ENCODE measurements around the gene LAMB4. TPM values are rescaled to one million over a fixed set of nuclear protein-coding genes. Genes with fewer than 3 reads are reported as not detected.

Gene LAMB4
- total and polyA plus RNA-seq, 2 experiments from 2014 or later, result 0.16 TPM; not detected in 1

DNA sequence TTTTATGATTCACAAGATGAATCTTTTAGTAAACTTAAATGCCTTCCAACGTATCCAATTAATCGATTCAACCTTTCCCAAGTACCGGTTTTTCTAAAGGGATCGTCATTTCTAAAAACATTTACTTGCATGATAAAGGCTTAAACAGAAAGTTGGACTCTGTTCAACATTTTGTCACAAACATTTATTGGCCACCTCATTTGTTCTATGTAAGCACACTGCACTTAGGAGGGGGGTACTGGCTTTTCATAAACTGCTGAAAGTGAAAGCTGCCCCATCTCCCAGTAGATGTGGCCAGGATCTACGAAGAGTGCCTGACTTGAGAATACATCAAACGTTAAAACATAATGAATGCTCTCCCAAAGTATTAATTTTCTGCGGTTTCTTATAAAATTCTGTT is 37.3 kb upstream of the LAMB4 start:
- Histone ChIP-seq H3K9me2 (ENCODE audit: insufficient read depth) (no peaks in the 10 kb centered on the region), H3K79me2 (ENCODE audit: insufficient read depth) (no peaks in the 10 kb centered on the region), H3K4me3 (peak overlapping the region; percentile 20; the same call in 1 of the 2 replicates), H3K4me2 (ENCODE audit: unreplicated experiment) (no peak overlapping the region), H3K4me1 (ENCODE audit: insufficient read depth) (no peaks in the 10 kb centered on the region), H3F3A (ENCODE audit: insufficient read depth) (no peaks in the 10 kb centered on the region), H3K27me3 (replicated peaks; ENCODE audit: insufficient read depth) (no peaks in the 10 kb centered on the region), H2AFZ (0 out of 2 replicates have a peak overlapping the region, but pooled peaks have one; percentile 18), H3K9me3 (ENCODE audit: low read depth) (no peaks in the 10 kb centered on the region), H3K27ac (no peak overlapping the region), H3K36me3 (ENCODE audit: low read depth) (no peaks in the 10 kb centered on the region), H3K9ac (no peak overlapping the region), H4K20me1 (ENCODE audit: insufficient read depth) (no peaks in the 10 kb centered on the region)
- in situ Hi-C loops (cut with MboI), result no loop called here
- WGBS, 2 experiments (ENCODE audit: low coverage in 1 of 2, low lambda C conversion rate in 2 of 2, missing lambda C conversion rate in 2 of 2), result 73 to 76% methylated on average over 7 of the region's 7 CpGs
- DNase-seq, result no peak
- no peak for TF ChIP-seq EZH2 (IDR thresholded peaks at IDR 0.05; ENCODE audit: insufficient read depth, poor library complexity, severe bottlenecking)
- TF ChIP-seq EZH2phosphoT487 (IDR thresholded peaks at IDR 0.05; ENCODE audit: insufficient read depth, low read depth), result no peak

GRCh38 chr7:108166687-108167086 is 36.5 kb upstream of the LAMB4 start:
- H2AFZ ChIP-seq, result no peak overlapping the region
- no peaks in the 10 kb centered on the region for H3K9me2 ChIP-seq (ENCODE audit: insufficient read depth)
- H3K79me2 ChIP-seq (ENCODE audit: insufficient read depth), result no peaks in the 10 kb centered on the region
- WGBS, 2 experiments (ENCODE audit: low coverage in 1 of 2, low lambda C conversion rate in 2 of 2, missing lambda C conversion rate in 2 of 2), result 91 to 92% methylated on average over 5 of the region's 5 CpGs
- in situ Hi-C loops (cut with MboI), result no loop called here
- no peaks in the 10 kb centered on the region for H3K9me3 ChIP-seq (ENCODE audit: low read depth)
- DNase-seq, result no peak
- no peak overlapping the region for H3K27ac ChIP-seq
- TF ChIP-seq EZH2 (IDR thresholded peaks at IDR 0.05; ENCODE audit: insufficient read depth, poor library complexity, severe bottlenecking), result no peak
- no peak for TF ChIP-seq EZH2phosphoT487 (IDR thresholded peaks at IDR 0.05; ENCODE audit: insufficient read depth, low read depth)
- H3K27me3 ChIP-seq (replicated peaks; ENCODE audit: insufficient read depth), result no peaks in the 10 kb centered on the region
- no peaks in the 10 kb centered on the region for H3K36me3 ChIP-seq (ENCODE audit: low read depth)
- H4K20me1 ChIP-seq (ENCODE audit: insufficient read depth), result no peaks in the 10 kb centered on the region
- no peak overlapping the region for H3K9ac ChIP-seq
- no peaks in the 10 kb centered on the region for H3F3A ChIP-seq (ENCODE audit: insufficient read depth)
- H3K4me3 ChIP-seq, result no peak overlapping the region
- H3K4me2 ChIP-seq (ENCODE audit: unreplicated experiment), result no peak overlapping the region
- H3K4me1 ChIP-seq (ENCODE audit: insufficient read depth), result no peaks in the 10 kb centered on the region

DNA sequence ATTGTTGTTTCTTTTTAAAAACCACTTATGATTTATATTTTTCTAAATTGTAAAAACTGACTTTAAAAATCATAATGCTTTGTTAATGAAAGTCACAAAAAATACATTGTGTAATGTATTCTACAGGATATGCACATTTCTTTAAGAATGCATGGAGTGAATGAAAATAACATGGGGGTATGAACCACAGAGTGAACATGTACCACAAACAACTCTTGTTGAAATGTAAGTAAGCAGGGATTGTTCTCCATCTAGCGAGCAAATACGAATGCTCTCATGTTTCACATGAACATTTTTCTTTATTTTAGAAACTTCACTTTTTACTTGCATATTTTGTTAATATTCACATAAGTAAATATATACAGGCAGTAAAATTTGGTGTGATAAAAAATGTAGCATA is 35.6 kb upstream of the LAMB4 start:
- Histone ChIP-seq H4K20me1 (ENCODE audit: insufficient read depth) (no peaks in the 10 kb centered on the region), H3K4me2 (ENCODE audit: unreplicated experiment) (no peak overlapping the region), H3K79me2 (ENCODE audit: insufficient read depth) (no peaks in the 10 kb centered on the region), H3K4me3 (no peak overlapping the region), H3K36me3 (ENCODE audit: low read depth) (no peaks in the 10 kb centered on the region), H3K9me3 (ENCODE audit: low read depth) (no peaks in the 10 kb centered on the region), H3K4me1 (ENCODE audit: insufficient read depth) (no peaks in the 10 kb centered on the region), H3K9ac (no peak overlapping the region), H3K27me3 (replicated peaks; ENCODE audit: insufficient read depth) (no peaks in the 10 kb centered on the region), H3F3A (ENCODE audit: insufficient read depth) (no peaks in the 10 kb centered on the region), H3K27ac (no peak overlapping the region), H2AFZ (no peak overlapping the region), H3K9me2 (ENCODE audit: insufficient read depth) (no peaks in the 10 kb centered on the region)
- WGBS, 2 experiments (ENCODE audit: low coverage in 1 of 2, low lambda C conversion rate in 2 of 2, missing lambda C conversion rate in 2 of 2), result 97 to 100% methylated on average over 2 of the region's 2 CpGs
- DNase-seq, result no peak
- no peak for TF ChIP-seq EZH2 (IDR thresholded peaks at IDR 0.05; ENCODE audit: insufficient read depth, poor library complexity, severe bottlenecking)
- no peak for TF ChIP-seq EZH2phosphoT487 (IDR thresholded peaks at IDR 0.05; ENCODE audit: insufficient read depth, low read depth)
- in situ Hi-C loops (cut with MboI), result no loop called here

GRCh38 chr7:108164946-108165345 is 34.8 kb upstream of the LAMB4 start:
- Histone ChIP-seq H3K9me3 (ENCODE audit: low read depth) (no peaks in the 10 kb centered on the region), H2AFZ (no peak overlapping the region), H3K4me1 (ENCODE audit: insufficient read depth) (no peaks in the 10 kb centered on the region), H3K9ac (no peak overlapping the region), H3F3A (ENCODE audit: insufficient read depth) (no peaks in the 10 kb centered on the region), H4K20me1 (ENCODE audit: insufficient read depth) (no peaks in the 10 kb centered on the region), H3K36me3 (ENCODE audit: low read depth) (no peaks in the 10 kb centered on the region), H3K4me2 (ENCODE audit: unreplicated experiment) (no peak overlapping the region), H3K9me2 (ENCODE audit: insufficient read depth) (no peaks in the 10 kb centered on the region), H3K27ac (no peak overlapping the region), H3K4me3 (no peak overlapping the region), H3K27me3 (replicated peaks; ENCODE audit: insufficient read depth) (no peaks in the 10 kb centered on the region), H3K79me2 (ENCODE audit: insufficient read depth) (no peaks in the 10 kb centered on the region)
- TF ChIP-seq EZH2 (IDR thresholded peaks at IDR 0.05; ENCODE audit: insufficient read depth, poor library complexity, severe bottlenecking) (no peak), EZH2phosphoT487 (IDR thresholded peaks at IDR 0.05; ENCODE audit: insufficient read depth, low read depth) (no peak)
- in situ Hi-C loops (cut with MboI), result no loop called here
- DNase-seq, result no peak
- 78 to 79% methylated on average over 6 of the region's 6 CpGs for WGBS, 2 experiments (ENCODE audit: low coverage in 1 of 2, low lambda C conversion rate in 2 of 2, missing lambda C conversion rate in 2 of 2)

DNA sequence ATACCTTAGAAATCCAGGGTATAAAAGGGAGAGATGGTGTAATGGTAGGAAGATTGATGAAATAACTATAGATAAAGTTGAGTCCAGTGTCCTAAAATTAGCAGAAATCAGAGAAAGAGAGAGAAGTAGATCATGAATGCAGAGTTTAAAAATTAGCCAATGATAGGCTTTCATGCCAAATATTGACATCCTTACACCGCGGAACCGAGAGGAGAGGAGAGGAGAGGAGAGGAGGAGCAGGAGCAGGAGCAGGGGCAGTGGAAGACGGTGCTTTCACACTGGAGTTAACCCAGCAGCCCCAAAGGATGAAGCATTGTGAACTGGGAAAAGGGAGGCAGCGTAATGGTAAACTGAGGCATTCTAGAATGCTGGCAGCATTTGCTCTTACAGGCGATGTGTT is 34.2 kb upstream of the LAMB4 start:
- Histone ChIP-seq H3K27ac (no peak overlapping the region), H3F3A (ENCODE audit: insufficient read depth) (no peaks in the 10 kb centered on the region), H3K4me2 (ENCODE audit: unreplicated experiment) (no peak overlapping the region), H3K36me3 (ENCODE audit: low read depth) (no peaks in the 10 kb centered on the region), H3K27me3 (replicated peaks; ENCODE audit: insufficient read depth) (no peaks in the 10 kb centered on the region), H3K9me2 (ENCODE audit: insufficient read depth) (no peaks in the 10 kb centered on the region), H3K4me3 (no peak overlapping the region), H3K9ac (no peak overlapping the region), H2AFZ (no peak overlapping the region), H3K9me3 (ENCODE audit: low read depth) (no peaks in the 10 kb centered on the region), H4K20me1 (ENCODE audit: insufficient read depth) (no peaks in the 10 kb centered on the region), H3K4me1 (ENCODE audit: insufficient read depth) (no peaks in the 10 kb centered on the region), H3K79me2 (ENCODE audit: insufficient read depth) (no peaks in the 10 kb centered on the region)
- DNase-seq, result no peak
- in situ Hi-C loops (cut with MboI), result no loop called here
- TF ChIP-seq EZH2 (IDR thresholded peaks at IDR 0.05; ENCODE audit: insufficient read depth, poor library complexity, severe bottlenecking), result no peak
- TF ChIP-seq EZH2phosphoT487 (IDR thresholded peaks at IDR 0.05; ENCODE audit: insufficient read depth, low read depth), result no peak
- WGBS, 2 experiments (ENCODE audit: low coverage in 1 of 2, low lambda C conversion rate in 2 of 2, missing lambda C conversion rate in 2 of 2), result 78% methylated on average over 6 of the region's 6 CpGs

Data from GM23248 (cell line).